ENCODE data around the gene EIF5.
A peak's percentile ranks its signal among the peaks of the same experiment; 100 is the strongest.

Gene EIF5

GRCh38 chr14:103384450-103385151 is 50.6 kb downstream of the EIF5 start:
- no peak for DNase-seq (ENCODE audit: low read depth, low spot score)
- in situ Hi-C loops (cut with HindIII; ENCODE audit: low sequenced_read_pairs), result no loop called here
- H3K4me3 ChIP-seq (ENCODE audit: low read depth, low read length), result peak overlapping the region; percentile 98
- no peak for TF ChIP-seq CTCF (IDR thresholded peaks at IDR 0.05; ENCODE audit: low read depth, low read length)

GRCh38 chr14:103385152-103385928 is 51.3 kb downstream of the EIF5 start, which contains the start of gene MARK3:
MARK3 (plus strand) TSS chr14:103385415; CDS start chr14:103386030, 615 bp downstream.
- TF ChIP-seq CTCF (IDR thresholded peaks at IDR 0.05; ENCODE audit: low read depth, low read length), result peak; percentile 11
- DNase-seq (ENCODE audit: low read depth, low spot score), result peak; percentile 98
- H3K4me3 ChIP-seq (ENCODE audit: low read depth, low read length), result peak within 1 kb of the TSS; percentile 98
- in situ Hi-C loops (cut with HindIII; ENCODE audit: low sequenced_read_pairs), result no loop called here

- in situ Hi-C loops (cut with HindIII; ENCODE audit: low sequenced_read_pairs), result no loop called here
- TF ChIP-seq CTCF (IDR thresholded peaks at IDR 0.05; ENCODE audit: low read depth, low read length), result no peak
- peak overlapping the region; percentile 98 for H3K4me3 ChIP-seq (ENCODE audit: low read depth, low read length)
- DNase-seq (ENCODE audit: low read depth, low spot score), result peak; percentile 26
These were observed 52.1 kb downstream of the EIF5 start for GRCh38 chr14:103385929-103386712.

- DNase-seq (ENCODE audit: low read depth, low spot score), result peak; percentile 33
- in situ Hi-C loops (cut with HindIII; ENCODE audit: low sequenced_read_pairs), result no loop called here
- TF ChIP-seq CTCF (IDR thresholded peaks at IDR 0.05; ENCODE audit: low read depth, low read length), result no peak
- H3K4me3 ChIP-seq (ENCODE audit: low read depth, low read length), result peak overlapping the region; percentile 98
These were observed 52.8 kb downstream of the EIF5 start for GRCh38 chr14:103386713-103387329.

GRCh38 chr14:103388664-103389063 is 54.6 kb downstream of the EIF5 start:
- in situ Hi-C loops (cut with HindIII; ENCODE audit: low sequenced_read_pairs), result no loop called here
- TF ChIP-seq CTCF (IDR thresholded peaks at IDR 0.05; ENCODE audit: low read depth, low read length), result no peak
- H3K4me3 ChIP-seq (ENCODE audit: low read depth, low read length), result no peak overlapping the region

GRCh38 chr14:103390605-103391004 is 56.6 kb downstream of the EIF5 start:
- DNase-seq (ENCODE audit: low read depth, low spot score), result no peak
- in situ Hi-C loops (cut with HindIII; ENCODE audit: low sequenced_read_pairs), result no loop called here
- no peak for TF ChIP-seq CTCF (IDR thresholded peaks at IDR 0.05; ENCODE audit: low read depth, low read length)
- no peak overlapping the region for H3K4me3 ChIP-seq (ENCODE audit: low read depth, low read length)

More at GRCh38 chr14:103388664-103389063, 54.6 kb downstream of the EIF5 start:
- DNase-seq (ENCODE audit: low read depth, low spot score), result no peak

All from astrocyte of the spinal cord (primary cell).